Measurements from ENCODE around the gene FAM180B.
"Not testable (repeated sequence)": the region's sequence is repeated elsewhere in the genome, so short reads cannot be mapped to it uniquely, and the experiment has no call there.

FAM180B gene

GRCh38 chr11:47617417-47617809 lies 30.9 kb downstream of the FAM180B start:
- TF ChIP-seq CTCF (conservative IDR thresholded peaks at IDR 0.05): no peak

GRCh38 chr11:47620836-47621378 lies 34.4 kb downstream of the FAM180B start:
- no peak overlapping the region for H3K27ac ChIP-seq
- no peak for TF ChIP-seq CTCF (conservative IDR thresholded peaks at IDR 0.05)

More at GRCh38 chr11:47617417-47617809, 30.9 kb downstream of the FAM180B start:
- no peak overlapping the region for H3K27ac ChIP-seq

- TF ChIP-seq CTCF (conservative IDR thresholded peaks at IDR 0.05): no peak
- no peak overlapping the region for H3K27ac ChIP-seq
These were observed 39.8 kb downstream of the FAM180B start for GRCh38 chr11:47626234-47626633.

- no peak overlapping the region for H3K27ac ChIP-seq
- no peak for TF ChIP-seq CTCF (conservative IDR thresholded peaks at IDR 0.05)
These were observed 41.5 kb downstream of the FAM180B start for GRCh38 chr11:47628026-47628425.

GRCh38 chr11:47631473-47631872 lies 45.0 kb downstream of the FAM180B start:
- TF ChIP-seq CTCF (conservative IDR thresholded peaks at IDR 0.05): no peak

GRCh38 chr11:47636331-47636730 lies 49.9 kb downstream of the FAM180B start:
- H3K27ac ChIP-seq: not testable (repeated sequence)

More at GRCh38 chr11:47631473-47631872, 45.0 kb downstream of the FAM180B start:
- no peak overlapping the region for H3K27ac ChIP-seq

Measured in VCaP (cell line).